Measurements from ENCODE around the gene RALGPS1. TPM values are rescaled to one million over a fixed set of nuclear protein-coding genes. Genes with fewer than 3 reads are reported as not detected.

RALGPS1 gene
- total RNA-seq, 1 experiment from 2014 or later = 18.6 TPM

- no peaks in the 10 kb centered on the region for H4K20me1 ChIP-seq (ENCODE audit: control insufficient read depth, insufficient read depth, insufficient read length)
- H2BK20ac ChIP-seq (ENCODE audit: low read depth, low read length, poor library complexity, severe bottlenecking) = no peak overlapping the region
- no peak overlapping the region for H2BK120ac ChIP-seq (ENCODE audit: low read depth, low read length, poor library complexity, severe bottlenecking)
- no peak overlapping the region for H3K27ac Mint-ChIP-seq
- H3K4ac ChIP-seq (ENCODE audit: low read depth, low read length) = no peak overlapping the region
- H3K27me3 ChIP-seq (ENCODE audit: insufficient read depth, low read length) = no peaks in the 10 kb centered on the region
- H4K5ac ChIP-seq (ENCODE audit: insufficient read length, low read depth, low read length) = no peak overlapping the region
- no peak overlapping the region for H3K4me3 Mint-ChIP-seq
- H3K4me2 ChIP-seq (ENCODE audit: insufficient read depth, insufficient read length, low read length) = no peak overlapping the region
- H4K8ac ChIP-seq (replicated peaks; ENCODE audit: insufficient read length, low read depth, low read length) = no peak overlapping the region
- peaks cover 0 to 3% (median 0%) of the 10 kb centered on the region in 3 experiments; a peak in 1 of 7 replicates for H3K36me3 Mint-ChIP-seq (ENCODE audit: insufficient read depth in 1 of 3, low read depth in 3 of 3)
- no peak for TF ChIP-seq CTCF (conservative IDR thresholded peaks at IDR 0.05)
- no peak overlapping the region for H2BK15ac ChIP-seq (ENCODE audit: low read depth, low read length)
- WGBS (ENCODE audit: extremely low coverage, insufficient read length, low lambda C conversion rate) = no CpG with 5 or more reads among the region's 2 CpGs
- H3K79me1 ChIP-seq (ENCODE audit: insufficient read depth, low read depth, low read length, poor library complexity, severe bottlenecking) = no peaks in the 10 kb centered on the region
- H4K91ac ChIP-seq (ENCODE audit: insufficient read length, low read depth, low read length) = no peak overlapping the region
- no peak overlapping the region for H3K56ac ChIP-seq (ENCODE audit: insufficient read length, low read depth, low read length)
- H2AK5ac ChIP-seq (ENCODE audit: insufficient read length, low read length) = no peak overlapping the region
- no peak overlapping the region for H3K14ac ChIP-seq (ENCODE audit: insufficient read depth, low read length)
- DNase-seq = no peak
- no peaks in the 10 kb centered on the region for H3K79me2 ChIP-seq (ENCODE audit: insufficient read depth, low read length)
- H3K9ac ChIP-seq (ENCODE audit: extremely low read depth, insufficient read length, low read length) = no peak overlapping the region
- no peak overlapping the region for H3K18ac ChIP-seq (ENCODE audit: insufficient read length, low read depth, low read length)
- no peaks in the 10 kb centered on the region for H3K9me3 ChIP-seq (ENCODE audit: control insufficient read depth, low read depth, low read length)
- H2BK12ac ChIP-seq (ENCODE audit: insufficient read length, low read depth, low read length) = no peak overlapping the region
- H3K9me3 Mint-ChIP-seq = no peaks in the 10 kb centered on the region
- no peak overlapping the region for H3K23ac ChIP-seq (ENCODE audit: insufficient read length, low read depth, low read length)
- H3K4me1 ChIP-seq (ENCODE audit: insufficient read depth, low read length) = 0 out of 2 replicates have a peak, but pooled peaks cover 3% of the 10 kb centered on the region
- no peak overlapping the region for H3T11ph ChIP-seq (ENCODE audit: low read length)
- H3K4me1 Mint-ChIP-seq = peaks cover 9% of the 10 kb centered on the region in 2 experiments
- no peaks in the 10 kb centered on the region for H3K23me2 ChIP-seq (ENCODE audit: insufficient read length, low read depth, low read length, poor library complexity, severe bottlenecking)
- H2AFZ ChIP-seq (ENCODE audit: low read length) = no peak overlapping the region
- no peak overlapping the region for H3K27ac ChIP-seq (ENCODE audit: insufficient read length, low read depth, low read length)
- H2BK5ac ChIP-seq (ENCODE audit: insufficient read length, low read length) = no peak overlapping the region
- no peaks in the 10 kb centered on the region for H3K27me3 Mint-ChIP-seq (ENCODE audit: low read depth)
Observed at GRCh38 chr9:127059030-127059429, 144.4 kb downstream of the RALGPS1 start.

Measured in H9 (cell line).